Measurements from ENCODE around the gene FBXO28.
"Not testable (repeated sequence)": the region's sequence is repeated elsewhere in the genome, so short reads cannot be mapped to it uniquely, and the experiment has no call there.

FBXO28 gene

DNA sequence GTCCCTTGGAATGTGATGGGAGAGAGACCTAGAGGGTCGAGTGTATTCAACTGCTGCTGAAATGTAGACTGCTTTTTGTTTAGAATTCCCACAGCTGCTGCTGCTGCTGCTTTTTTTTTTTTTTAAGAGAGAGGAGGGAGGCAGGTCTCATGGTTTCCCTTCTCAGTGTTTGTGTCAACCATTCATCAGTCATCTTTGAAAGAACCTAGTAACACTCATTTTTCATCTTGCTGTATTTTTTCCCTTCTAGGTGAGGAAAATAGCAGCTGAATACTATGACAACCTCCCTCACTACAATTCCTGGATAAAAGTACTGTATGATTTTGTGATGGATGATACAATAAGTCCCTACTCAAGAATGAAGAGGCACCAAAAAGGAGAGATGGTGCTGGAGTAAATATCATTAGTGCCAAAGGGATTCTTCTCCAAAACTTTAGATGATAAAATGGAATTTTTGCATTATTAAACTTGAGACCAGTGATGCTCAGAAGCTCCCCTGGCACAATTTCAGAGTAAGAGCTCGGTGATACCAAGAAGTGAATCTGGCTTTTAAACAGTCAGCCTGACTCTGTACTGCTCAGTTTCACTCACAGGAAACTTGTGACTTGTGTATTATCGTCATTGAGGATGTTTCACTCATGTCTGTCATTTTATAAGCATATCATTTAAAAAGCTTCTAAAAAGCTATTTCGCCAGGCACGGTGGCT is 78.3 kb downstream of the FBXO28 start:
- no peak for DNase-seq

DNA sequence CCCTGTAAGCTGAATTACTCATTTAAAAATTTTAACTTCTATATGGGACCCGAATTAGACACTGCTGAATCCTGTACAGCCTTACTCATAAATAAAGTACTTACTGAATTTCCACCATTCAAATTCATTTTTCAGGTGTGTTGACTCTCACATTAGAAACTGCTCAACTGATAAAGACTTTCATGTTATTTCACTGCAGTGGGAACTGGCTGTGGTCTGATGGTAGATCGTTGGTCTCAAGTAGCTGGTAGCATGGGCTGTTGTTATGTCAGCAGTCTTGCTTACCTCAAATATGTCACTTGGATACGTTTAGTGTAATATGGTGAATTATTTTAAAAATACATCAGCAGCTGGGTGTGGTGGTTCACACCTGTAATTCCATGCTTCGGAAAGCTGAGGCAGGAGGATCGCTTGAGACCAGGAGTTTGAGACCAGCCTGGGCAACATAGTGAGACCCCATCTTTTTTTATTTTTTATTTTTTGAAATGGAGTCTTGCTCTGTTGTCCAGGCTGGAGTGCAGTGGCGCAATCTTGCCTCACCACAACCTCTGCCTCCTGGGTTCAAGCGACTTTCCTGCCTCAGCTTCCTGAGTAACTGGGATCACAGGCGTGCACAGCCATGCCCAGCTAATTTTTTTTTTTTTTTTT is 79.5 kb downstream of the FBXO28 start:
- no peak for DNase-seq

GRCh38 chr1:224196813-224197600 is 83.1 kb downstream of the FBXO28 start:
- DNase-seq: no peak

DNA sequence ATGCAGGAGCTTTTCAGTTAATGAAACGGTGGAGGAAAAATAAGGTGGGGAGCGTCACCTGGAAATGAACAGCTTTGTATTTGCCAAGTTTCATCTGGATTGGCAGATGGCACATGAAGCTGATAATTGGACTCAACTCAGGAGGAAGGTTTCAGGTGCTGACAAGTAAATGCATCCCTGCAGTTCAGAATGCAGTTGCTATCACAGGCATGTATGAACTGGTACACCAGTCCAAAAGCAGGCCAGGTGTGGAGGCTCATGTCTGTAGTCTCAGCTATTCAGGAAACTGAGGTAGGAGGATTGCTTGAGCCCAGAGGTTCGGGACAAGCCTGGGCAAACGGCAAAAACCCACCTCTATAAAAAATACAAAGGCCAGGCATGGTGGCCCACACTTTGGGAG is 84.7 kb downstream of the FBXO28 start:
- no peak for DNase-seq

GRCh38 chr1:224199679-224200078 is 85.8 kb downstream of the FBXO28 start:
- no peak for DNase-seq

- no peak for DNase-seq
Observed at GRCh38 chr1:224201383-224201782, 87.5 kb downstream of the FBXO28 start.

DNA sequence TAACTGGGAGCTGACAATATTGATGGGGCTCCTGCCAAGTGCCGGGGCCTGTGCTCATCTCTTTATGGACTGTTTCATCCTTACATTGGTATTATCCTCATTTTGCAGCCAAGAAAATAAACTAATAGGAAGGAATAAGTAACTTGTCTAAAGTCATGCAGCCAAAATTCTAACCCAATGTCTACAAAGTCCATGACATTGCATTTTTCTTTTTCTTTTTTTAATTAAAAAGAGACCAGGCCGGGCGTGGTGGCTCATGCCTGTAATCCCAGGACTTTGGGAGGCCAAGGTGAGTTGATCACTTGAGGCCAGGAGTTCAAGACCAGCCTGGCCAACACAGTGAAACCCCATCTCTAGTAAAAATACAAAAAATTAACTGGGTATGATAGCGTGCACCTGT is 87.9 kb downstream of the FBXO28 start:
- no peak for DNase-seq

DNA sequence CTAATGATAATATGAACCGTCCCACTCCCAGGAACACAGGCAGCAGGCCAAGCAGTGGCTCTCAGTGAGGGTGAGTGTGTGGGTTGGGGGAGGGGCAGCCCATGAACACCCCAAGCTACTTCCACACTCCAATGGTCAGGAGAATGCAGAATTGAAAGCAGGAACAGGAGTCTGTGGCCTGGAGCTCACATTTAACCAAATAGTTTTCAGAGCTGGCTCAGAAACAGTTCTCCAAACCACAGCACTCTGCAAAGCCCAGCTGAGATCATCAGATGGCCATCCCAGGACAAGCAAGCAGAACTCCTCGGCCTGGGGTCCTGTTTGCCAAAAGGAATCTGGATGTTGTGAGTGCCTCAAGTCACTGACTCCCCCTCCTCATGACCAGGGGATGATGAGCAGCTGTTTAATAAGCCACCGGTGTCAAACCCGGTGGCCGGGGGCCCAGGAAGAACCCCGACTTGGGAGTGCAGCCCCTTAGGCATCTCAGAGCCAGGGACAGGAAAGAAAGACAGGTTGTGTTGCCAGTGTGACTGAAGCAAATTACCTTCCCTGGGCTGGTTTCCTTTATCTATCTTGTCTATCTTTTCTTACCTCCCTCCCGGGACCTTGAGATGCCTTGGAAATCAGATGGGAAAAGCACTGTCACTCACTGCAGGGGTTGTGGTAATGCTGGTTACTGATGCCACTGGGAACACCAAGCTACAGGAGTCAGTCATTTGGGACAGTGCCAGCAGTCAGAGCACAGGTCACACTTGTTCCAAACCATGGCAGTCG is 89.5 kb downstream of the FBXO28 start:
- no peak for DNase-seq

DNA sequence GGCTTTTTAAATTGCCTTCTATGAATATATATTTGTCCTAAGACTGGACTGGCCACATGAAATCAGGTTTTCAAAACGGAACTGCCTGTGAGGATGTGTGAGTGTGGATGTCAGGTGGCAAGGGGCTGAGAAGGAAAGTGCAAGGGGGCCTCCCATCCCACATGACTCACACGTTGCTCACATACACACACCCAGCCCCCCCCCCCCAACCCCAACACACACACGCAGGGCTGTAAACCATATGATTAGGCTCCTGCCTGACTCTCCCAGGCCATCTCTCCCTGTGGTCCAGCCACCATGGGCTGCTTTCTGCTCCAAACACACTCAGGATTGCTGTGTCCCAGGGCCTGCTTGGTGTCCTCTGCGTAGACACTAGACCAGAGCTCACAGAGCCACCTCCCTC is 91.5 kb downstream of the FBXO28 start:
- no peak for DNase-seq

DNA sequence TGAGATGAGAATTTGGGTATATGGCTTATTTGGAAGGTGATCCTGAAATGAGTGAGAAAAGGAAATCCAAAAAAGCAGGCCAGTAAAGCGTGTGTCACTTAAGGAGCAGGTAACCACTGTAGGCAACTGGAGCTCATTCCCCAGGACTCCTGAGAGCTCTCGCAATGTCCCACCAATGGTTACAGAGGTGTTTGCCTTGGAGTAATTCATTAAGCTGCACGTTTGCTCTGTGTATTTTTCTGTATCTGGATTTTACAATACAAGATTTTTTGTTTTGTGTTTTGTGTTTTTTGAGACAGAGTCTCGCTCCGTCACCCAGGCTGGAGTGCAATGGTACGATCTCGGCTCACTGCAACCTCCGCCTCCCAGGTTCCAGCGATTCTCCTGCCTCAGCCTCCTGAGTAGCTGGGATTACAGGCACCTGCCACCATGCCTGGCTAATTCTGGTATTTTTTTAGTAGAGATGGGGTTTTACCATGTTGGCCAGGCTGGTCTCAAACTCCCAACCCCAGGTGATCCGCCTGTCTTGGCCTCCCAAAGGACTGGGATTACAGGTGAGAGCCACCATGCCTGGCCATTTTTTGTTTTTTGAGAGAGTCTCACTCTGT is 92.1 kb downstream of the FBXO28 start:
- not testable (repeated sequence) for DNase-seq

DNA sequence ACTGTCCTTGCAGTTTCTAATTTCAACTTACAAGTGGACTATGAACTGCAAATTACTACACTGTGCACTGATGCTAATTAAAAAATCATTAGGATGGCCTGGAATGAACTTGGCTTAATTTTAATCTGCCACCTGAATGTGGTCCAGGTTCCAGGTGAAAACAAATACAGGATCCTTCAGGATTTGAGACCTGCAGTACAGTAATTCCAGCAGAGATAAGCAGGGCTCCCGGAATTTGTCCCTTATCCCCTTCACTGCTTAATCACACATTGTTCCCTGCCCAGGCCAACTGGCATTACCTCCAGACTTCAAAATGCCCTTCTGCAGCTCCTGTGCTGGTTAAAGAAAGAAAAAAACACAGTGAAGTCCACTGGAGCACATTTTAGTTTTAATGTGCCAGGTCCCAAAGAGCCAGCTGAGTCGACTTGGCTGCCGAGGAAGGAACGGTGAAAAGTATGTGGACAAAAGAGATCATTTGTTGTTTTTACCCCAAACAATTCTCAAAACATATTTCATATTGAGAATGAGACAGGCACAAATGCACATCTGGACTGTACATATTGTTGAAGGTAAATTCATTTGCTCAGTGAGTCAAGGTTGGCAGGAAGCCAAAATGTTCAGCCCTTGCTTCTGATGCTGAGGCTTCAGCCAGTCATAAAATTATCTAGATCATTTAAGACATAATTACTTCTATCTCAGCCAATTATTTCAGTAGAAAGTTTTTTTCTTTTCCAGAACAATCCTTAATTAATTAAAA is 97.5 kb downstream of the FBXO28 start:
- DNase-seq: no peak
